NCI-H1092 (cell line): ENCODE results near the gene METTL2B.
"Not testable (repeated sequence)": the region's sequence is repeated elsewhere in the genome, so short reads cannot be mapped to it uniquely, and the experiment has no call there.

Experiments used
- DNase-seq: peaks from one replicate; lab custom pipeline; 2025; lab: John Stamatoyannopoulos, UW

The METTL2B gene

DNA sequence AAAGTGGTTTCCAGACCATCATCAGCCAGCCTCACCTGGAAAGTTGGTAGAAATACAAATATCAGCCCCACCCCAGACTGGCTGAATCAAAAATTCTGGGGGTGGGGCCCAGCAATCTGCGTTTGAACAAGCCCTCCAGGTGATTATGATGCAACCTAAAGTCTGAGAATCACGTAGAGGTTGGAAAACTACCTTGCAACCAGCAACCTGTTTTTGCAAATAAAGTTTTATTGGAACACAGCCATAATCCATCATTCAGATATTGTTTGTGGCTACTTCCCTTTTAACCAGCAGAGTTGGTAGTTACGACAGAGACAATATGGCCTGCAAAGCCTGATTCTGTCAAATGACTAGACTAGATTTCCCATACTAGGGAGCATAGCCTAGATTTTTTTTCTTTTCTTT is 49.5 kb downstream of the METTL2B start:
- not testable (repeated sequence) for DNase-seq

DNA sequence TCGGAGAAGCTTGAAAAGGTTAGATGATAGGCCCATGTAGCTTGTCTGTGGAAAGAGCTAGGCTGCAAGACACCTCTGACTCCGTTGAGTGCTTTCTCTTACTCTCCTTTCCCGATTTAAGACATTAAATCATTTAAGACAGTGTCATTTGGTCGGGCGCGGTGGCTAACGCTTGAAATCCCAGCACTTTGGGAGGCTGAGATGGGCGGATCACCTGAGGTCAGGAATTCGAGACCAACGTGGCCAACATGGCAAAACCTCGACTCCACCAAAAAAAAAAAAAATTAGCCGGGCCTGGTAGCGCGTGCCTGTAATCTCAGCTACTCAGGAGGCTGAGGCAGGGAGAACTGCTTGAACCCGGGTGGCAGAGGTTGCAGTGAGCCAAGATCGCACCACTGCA is 52.6 kb downstream of the METTL2B start:
- not testable (repeated sequence) for DNase-seq

DNA sequence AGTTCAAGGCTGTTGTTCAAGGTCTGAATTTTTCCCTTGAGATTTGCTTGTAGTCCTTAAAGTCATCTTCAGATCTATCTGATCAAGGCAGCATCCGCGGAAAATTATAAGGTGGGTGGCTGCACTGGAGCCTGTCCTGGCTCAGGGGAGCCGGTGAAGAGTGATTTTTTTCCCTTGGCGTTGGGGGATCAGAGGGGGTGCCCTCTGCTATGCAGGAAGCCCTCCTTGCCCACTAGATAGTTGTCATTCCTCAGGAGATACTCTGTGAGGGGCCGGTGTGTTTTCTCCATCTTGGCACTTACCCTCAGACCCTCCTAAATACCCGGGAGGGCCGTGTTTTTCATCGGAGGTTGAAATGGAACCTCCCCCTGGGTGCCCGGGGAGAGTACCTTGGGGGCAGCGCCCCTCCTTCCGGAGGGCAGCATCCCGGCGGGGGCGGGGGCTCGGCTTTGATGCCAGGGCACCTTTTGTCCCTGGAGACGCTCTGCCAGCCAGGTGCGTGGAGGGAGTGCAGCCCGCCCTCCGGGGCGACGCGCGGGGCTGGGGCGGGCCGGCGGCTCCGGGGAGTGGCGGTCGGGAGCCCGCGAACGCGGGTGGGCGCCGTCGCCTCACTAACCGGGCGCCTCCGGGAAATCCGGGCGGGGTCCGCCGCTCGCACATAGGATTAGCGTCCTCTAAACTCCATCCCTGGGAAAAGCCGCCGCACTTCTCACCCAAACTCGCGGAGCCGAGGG is 53.7 kb downstream of the METTL2B start:
- not testable (repeated sequence) for DNase-seq

DNA sequence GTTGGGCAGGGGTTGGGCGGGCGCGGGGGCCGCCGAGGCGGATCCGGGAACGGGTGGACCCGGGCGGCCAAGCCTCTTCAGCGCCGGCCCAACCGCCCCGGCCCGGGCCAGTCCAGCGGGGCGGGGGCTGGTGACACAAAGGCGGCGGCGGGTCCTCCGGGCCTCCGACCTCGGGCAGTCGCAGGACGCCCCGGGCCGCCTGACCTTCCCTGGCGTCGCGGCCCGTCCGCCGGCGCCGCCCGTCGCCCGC is 54.2 kb downstream of the METTL2B start:
- no peak for DNase-seq

DNA sequence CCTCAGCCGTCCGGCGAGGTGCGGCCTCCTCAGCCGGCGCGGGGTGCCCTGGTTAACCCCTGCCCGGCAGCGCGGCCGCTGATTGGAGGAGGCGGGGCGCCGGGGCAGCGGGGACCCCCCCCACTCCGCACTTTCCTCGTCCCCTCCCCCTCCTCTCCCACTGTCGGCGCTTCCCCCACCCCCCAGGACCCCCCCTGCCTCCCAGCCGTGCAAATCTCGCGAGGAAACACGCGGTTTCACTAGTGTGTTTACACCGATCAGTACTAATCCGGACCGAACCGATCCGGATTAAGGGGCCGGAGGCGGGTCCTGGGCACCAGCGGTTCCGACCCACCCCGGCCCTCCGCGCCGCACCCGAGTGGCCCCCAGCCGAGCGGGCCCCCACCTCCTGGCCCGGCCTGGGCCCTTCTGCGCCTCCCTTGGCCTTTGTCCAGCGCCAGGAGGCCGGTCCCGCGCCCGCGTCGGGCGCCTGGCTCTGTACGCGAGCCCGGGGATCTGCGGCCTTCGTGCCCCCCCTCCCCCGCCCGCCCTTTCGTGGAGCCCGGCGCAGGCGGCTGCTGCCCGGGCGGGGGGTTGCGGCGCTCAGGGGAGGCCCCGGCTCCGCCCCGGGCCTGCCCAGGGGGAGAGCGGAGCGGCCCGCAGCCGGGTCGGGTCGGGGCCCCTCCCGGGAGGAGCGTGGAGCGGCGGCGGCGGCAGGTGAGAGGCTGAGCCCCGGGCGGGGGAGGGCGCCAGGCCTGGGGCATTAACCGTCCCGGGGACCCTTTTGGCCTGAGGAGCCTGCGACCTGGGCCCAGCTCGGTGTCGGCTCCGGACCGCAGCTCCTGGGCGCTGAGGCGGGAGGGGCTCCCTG is 54.8 kb downstream of the METTL2B start:
- DNase-seq: peak; percentile 65

DNA sequence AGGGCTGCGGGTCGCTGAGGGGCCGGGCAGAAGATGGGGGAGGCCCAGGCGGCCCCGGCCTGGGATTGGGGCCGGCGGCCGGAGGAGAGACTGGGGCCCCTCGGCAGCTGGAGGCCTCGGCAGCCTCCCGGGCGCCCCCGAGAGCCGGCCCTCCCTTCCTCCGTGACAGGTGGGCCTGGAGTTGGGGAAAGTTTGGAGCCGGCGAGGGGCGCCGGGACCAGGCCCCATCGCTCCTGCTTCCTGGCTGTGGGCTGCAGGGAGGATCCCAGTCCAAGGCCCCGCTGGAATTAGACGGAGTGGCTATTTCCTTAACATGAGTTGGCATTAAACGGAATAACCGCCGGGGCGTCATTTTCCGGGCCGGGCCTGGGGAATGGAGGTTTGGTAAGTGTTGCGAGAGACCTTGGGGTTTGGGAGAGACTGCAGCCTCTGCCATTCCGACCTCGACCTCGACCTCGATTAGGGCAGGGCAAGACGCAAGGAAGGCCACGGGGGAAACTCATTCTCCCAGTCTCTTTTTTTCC is 55.5 kb downstream of the METTL2B start:
- DNase-seq: not testable (repeated sequence)

DNA sequence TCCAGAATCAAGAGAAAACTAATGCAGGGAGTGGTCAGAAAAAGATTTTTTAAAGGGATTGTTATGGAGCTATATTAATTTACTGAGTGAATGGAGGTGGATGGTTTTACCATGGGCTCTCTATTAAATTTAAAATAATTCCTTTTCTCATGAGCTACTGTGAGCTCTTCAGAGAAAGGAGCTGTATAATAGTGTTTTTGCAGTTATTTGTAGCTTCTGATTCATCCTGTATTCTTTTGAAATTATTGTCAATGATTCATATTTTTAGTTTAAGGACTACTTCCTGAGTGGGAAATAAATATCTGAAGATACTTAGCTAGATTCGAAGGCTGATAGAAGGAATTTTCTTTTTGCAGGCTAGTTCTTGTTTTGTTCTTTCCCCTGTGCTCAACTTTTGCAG is 56.4 kb downstream of the METTL2B start:
- DNase-seq: not testable (repeated sequence)

DNA sequence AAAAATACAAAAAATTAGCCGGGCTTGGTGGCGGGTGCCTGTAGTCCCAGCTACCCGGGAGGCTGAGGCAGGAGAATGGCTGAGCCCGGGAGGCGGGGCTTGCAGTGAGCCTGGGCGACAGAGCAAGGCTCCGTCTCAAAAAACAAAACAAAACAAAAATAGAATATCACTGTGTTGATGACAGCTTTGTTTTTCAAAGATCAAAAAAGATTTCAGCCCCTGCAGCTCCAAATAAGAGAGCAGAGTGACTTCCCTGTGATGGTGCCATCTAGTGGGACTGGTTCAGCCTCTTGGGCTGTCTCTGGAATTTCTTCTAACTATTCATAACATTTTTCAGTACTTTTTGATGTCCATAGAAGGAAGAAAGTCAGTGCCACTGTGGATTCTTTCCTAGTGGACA is 60.9 kb downstream of the METTL2B start:
- not testable (repeated sequence) for DNase-seq

DNA sequence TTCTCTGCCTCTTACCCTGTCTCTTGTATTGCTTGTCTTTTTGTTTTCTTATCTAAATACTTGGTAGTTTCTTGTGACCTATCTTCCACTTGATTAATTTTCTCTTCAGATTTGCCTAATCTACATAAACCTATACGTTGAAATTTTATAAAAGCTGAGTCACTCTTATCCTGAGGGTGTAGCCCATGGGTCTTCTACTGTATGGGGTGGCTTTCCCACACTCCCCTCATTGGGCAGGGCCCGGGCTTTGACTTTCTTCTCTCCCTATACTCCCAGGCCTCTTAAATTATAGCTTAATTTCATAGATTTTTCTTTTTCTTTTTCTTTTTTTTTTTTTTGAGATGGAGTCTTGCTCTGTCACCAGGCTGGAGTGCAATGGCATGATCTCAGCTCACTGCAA is 66.0 kb downstream of the METTL2B start:
- not testable (repeated sequence) for DNase-seq

DNA sequence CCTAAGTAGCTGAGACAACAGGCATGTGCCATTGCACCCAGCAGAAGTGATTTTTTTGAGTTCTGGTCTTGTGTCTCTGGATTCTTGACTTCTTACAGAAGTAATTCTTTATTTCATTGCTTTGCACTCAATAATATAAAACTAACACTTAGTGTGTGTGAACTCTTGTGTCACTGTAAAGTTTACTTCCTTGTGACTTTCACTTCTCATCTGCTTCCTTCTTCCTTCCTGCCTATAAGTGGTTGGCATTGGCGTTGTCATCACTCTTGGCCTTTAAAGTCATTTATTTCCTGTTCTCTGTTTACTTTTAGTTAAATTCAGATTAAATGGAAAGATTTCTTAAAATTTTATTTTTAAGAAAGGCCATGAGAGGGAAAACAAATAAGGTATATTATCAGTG is 66.8 kb downstream of the METTL2B start:
- DNase-seq: not testable (repeated sequence)

DNA sequence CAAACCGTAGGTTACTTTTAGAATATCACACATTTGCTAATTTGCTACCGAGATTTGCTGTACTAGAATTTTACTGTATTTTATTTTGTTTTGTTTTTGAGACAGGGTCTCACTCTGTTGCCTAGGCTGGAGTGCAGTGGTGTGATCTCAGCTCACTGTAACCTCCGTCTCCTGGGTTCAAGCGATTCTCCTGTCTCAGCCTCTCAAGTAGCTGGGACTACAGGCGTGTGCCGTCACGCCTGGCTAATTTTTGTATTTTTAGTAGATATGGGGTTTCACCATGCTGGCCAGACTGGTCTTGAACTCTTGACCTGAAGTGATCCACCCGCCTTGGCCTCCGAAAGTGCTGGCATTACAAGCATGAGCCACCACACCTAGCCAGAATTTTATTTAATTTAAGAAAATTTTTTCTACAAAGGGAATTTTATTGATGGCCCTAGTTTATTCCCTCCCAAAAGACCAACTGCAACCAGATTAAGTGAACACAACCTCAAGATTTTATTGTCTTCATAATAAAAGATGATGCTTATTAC is 69.8 kb downstream of the METTL2B start:
- DNase-seq: not testable (repeated sequence)

DNA sequence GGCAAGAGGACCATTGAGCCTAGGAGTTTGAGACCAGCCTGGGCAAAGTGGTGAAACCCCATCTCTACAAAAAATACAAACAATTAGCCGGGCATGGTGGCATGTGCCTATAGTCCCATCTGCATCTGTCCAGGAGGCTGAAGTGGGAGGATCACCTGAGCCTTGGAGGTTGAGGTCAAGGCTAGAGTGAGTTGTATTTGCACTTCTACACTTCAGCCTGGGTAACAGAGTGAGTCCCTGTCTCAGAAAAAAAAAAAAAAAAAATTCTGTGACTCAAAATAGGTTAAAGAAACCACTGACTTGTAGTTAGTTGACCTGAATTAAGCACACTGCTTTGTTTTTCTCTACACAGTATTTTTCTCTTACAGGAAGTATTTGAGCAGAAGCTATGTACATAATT is 74.4 kb downstream of the METTL2B start:
- no peak for DNase-seq

DNA sequence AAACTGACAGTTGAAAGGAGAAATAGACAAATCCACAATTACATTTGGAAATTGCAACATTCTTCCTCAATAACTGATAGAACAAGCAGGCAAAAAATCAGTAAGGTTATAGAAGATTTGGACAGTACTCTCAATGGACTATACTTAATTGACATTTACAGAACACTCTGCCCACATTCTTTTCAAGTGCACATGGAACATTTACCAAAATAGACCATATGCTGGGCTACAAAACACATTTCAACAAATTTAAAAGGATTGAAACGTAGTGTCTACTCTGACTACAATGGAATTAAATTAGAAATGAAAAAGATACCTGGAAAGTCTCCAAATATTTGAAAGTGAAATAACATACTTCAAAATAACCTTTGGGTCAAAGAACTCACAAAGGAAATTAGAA is 77.8 kb downstream of the METTL2B start:
- DNase-seq: not testable (repeated sequence)
